GM10847 (cell line): ENCODE results near the gene KIRREL3.

ENCODE experiments used
- POLR2A ChIP-seq: IDR thresholded peaks from 2 replicates; pipeline ENCODE4 v1.6.1; 2011; ENCODE audit not compliant: insufficient read length; ENCODE audit errors: extremely low read depth

The KIRREL3 gene

DNA sequence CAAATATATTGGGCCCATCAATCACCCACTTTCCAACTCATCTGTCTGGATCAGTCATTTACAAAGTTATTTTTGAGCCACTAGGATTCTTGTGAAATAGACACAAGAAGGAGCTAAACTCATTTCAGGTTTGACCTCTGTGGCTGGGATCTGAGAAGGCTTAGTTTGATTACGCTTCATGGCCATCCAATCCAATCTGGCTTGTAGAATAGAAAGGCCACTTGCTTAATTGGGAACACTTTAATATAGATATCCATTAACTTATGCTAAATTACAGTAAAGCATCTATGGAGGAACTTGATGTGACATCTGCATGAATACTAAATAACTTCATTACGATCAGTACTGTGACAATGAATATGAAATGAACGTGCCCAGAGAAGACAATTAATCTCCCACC is 360.9 kb downstream of the KIRREL3 start:
- TF ChIP-seq POLR2A = no peak

GRCh38 chr11:126638648-126639047 is 361.9 kb downstream of the KIRREL3 start:
- TF ChIP-seq POLR2A = no peak

DNA sequence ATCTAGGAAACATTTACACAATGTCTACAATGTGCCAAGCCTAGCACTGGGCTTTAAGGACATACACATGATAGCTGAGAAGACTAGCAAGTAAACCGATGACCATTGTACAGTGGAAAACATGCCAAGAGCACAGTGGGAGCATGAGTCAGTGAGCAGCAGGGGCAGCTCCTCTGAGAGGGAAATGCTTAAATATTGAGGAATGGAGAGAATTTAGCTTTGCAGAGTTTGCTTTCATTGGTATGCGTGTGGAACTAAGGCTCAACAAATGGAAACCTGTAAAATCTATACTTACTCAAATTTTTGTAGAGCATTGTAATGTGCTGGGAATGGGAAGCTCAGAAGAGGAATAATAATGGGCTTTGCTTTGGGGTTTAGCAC is 362.8 kb downstream of the KIRREL3 start:
- no peak for TF ChIP-seq POLR2A

- TF ChIP-seq POLR2A = no peak
These were observed 363.4 kb downstream of the KIRREL3 start for GRCh38 chr11:126636911-126637794.

- TF ChIP-seq POLR2A = no peak
These were observed 365.1 kb downstream of the KIRREL3 start for GRCh38 chr11:126635511-126635910.

DNA sequence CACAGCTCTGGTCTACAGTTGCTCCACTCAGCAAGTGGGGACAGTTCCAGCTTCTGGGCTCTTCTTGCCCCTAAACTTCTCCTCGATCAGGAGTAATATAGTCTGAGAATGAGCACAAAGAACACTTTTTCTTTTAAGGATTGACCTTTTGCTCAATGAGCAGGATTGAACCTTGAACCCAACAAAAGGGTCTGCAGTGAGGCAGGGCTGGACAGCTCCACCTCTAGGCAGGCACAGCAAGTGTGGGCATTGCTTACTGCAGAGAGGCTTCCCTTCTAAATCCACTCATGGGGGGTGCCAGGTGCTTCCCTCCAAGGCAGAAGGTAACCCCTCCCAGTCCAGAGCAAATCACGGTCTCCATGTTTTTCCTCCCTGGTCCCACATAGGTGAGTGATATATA is 365.6 kb downstream of the KIRREL3 start:
- no peak for TF ChIP-seq POLR2A

DNA sequence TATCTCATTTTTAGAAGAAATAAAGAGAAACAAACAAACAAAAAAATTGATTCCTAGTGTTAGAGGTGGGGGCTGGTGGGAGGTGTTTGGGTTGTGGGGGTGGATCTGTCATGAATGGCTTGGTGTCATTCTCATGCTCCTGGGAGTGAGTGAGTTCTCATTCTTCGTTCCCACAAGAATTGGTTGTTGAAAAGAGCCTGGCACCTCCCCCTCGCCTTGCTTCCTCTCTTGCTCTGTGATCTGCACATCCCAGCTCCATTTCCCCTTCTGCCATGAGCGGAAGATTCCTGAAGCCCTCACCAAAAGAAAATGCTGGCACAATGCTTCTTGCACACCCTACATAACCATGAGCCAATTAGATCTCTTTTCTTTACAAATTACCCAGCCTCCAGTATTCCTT is 367.2 kb downstream of the KIRREL3 start:
- TF ChIP-seq POLR2A = no peak

GRCh38 chr11:126630893-126631798 is 369.4 kb downstream of the KIRREL3 start:
- no peak for TF ChIP-seq POLR2A

DNA sequence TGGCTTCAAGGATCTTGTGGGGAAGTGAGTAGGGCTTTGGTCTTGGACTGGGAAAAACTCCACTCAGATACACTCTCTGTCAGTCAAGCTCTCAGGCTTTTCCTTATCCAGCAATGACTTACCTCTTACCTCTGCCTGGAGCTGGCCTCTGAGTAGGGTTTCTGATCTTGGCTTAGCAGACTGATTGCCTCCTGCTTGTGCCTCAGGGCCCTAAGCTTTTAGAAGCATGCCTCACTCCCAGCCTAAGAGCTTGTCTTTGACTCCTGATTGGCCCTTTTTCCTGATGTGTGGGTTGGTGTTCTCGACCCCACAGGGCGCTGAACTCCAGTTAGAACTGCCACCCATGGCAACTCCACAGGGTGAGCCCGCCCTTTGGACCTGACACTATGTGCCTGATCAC is 370.1 kb downstream of the KIRREL3 start:
- TF ChIP-seq POLR2A = no peak

DNA sequence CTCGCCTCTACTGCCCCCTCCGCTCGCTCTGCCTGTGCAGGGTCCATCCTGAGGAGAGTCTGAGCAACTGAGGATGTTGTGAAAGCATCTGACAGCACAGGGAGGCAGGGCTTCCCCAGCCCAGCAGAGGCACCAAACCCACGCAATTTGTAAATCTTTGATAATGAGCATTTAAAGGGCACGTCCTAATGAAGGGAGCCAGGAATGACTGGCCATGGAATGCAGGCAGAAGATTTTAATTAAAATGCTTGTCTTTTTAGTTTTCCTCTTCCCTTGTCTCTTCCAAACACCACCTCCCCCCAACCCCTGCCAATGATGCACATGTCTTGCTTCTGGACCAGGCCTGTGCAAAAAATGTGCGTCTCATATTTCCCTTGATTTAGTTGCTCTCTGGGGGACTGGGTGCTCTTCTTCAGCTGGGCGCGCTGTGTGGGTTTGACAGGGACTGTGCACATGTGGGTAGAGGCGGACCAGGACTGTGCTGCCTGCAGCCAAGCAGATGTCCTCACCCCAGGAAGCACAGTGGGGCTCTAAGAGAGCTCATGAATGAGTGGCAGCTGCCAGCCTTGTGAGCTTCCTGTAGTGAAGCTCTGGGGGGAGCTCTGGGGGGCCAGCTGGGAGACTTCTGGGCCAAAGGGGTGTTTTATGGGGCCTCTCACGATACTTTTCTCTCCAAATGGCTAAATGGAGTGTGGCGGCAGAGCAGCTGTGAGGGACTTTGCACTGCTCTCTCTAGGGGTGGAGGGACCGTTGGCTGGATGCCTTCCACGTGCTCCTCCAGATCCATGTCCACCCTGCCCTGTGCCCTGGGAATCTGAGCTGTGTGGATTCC is 371.6 kb downstream of the KIRREL3 start:
- no peak for TF ChIP-seq POLR2A

GRCh38 chr11:126628450-126628789 is 372.1 kb downstream of the KIRREL3 start:
- no peak for TF ChIP-seq POLR2A

GRCh38 chr11:126627421-126627820 is 373.1 kb downstream of the KIRREL3 start:
- TF ChIP-seq POLR2A = no peak

DNA sequence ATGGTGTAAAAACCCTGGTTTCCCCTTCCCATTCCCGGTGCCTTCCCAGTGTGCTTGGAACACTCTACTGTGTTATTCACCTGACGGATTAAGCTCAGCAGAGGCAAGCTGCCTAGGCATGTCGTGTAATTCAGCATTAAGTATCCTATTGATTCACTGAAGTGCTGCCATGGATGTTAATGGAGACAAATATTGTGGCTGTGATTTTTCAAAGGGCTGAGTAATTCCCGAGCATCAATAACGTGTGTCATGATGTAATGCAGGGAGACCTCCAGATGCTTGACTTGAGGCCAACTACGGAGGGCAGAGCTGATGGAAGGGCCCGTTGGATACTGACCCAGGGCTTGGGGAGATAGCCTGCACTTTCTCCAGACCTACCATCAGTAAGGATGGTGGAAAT is 376.1 kb downstream of the KIRREL3 start:
- TF ChIP-seq POLR2A = no peak

- TF ChIP-seq POLR2A = no peak
These were observed 381.1 kb downstream of the KIRREL3 start for GRCh38 chr11:126619516-126619915.

DNA sequence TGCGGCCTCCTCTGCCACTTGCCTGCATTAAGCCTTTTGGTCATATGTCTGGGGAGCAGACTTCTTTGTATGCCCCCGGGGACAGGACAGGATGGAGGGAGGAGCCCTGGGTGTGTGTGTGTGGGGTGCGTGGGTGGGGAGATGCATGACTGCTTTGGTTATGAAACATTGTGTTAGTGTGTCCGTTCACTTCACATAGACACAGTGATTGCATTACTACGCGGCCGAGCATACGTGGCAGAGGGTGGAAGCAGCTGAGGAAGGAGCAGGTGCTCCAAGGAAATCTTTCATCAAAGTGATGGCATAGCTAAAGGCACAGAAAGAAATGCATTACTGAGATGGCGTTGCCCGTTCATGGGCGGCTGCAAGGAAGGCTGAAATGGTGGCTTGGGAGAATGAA is 384.7 kb downstream of the KIRREL3 start:
- TF ChIP-seq POLR2A = no peak
